Measurements from ENCODE around the gene NDST4. TPM values are rescaled to one million over a fixed set of nuclear protein-coding genes. Genes with fewer than 3 reads are reported as not detected.

NDST4 gene
- total RNA-seq, 1 experiment from 2014 or later, result not detected

DNA sequence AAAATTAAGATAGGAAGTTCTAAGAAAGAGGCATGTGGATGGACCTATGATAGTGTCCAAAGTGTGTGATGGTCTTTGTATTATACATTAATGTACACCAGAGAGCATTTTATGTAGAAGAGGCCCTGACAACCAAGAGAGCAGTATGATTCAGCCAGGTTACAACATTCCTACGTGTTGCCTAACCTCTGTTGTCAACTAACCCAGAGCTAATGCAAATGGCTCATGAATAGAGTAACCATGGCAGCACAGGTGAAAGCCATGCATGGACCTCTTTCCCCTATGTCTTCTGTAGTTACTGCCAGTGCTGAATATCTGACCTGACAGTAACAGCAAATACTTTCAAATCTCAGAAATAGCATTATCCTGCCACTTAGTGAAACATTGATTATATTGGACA lies 255.6 kb downstream of the NDST4 start:
- Histone ChIP-seq H3K4me3 (ENCODE audit: low read length) (no peak overlapping the region), H3K79me2 (ENCODE audit: low read length) (no peaks in the 10 kb centered on the region), H4K20me1 (ENCODE audit: low read length) (no peaks in the 10 kb centered on the region), H3K9me2 (replicated peaks; ENCODE audit: low read length) (no peaks in the 10 kb centered on the region), H3K4me1 (ENCODE audit: insufficient read depth, low read length) (no peaks in the 10 kb centered on the region), H3K27me3 (ENCODE audit: low read length) (no peaks in the 10 kb centered on the region), H3K36me3 (ENCODE audit: low read depth, low read length) (no peaks in the 10 kb centered on the region), H3K4me2 (ENCODE audit: low read length) (no peak overlapping the region), H3K9me3 (ENCODE audit: low read length) (no peaks in the 10 kb centered on the region), H3K27ac (ENCODE audit: low read length) (no peak overlapping the region), H2AFZ (ENCODE audit: low read length) (no peak overlapping the region), H3F3A (ENCODE audit: low read length, unreplicated experiment) (no peaks in the 10 kb centered on the region), H3K9ac (ENCODE audit: low read length) (no peak overlapping the region)
- DNase-seq (no peak), ATAC-seq (no peak)
- ChIA-PET CTCF (no interaction called here), POLR2A (ENCODE audit: unreplicated experiment) (no interaction called here)
- TF ChIP-seq EZH2phosphoT487 (IDR thresholded peaks at IDR 0.05; ENCODE audit: borderline replicate concordance, low read length) (no peak), EZH2 (IDR thresholded peaks at IDR 0.05; ENCODE audit: low read length, unreplicated experiment) (no peak)
- TF ChIP-seq, protein P1, sequence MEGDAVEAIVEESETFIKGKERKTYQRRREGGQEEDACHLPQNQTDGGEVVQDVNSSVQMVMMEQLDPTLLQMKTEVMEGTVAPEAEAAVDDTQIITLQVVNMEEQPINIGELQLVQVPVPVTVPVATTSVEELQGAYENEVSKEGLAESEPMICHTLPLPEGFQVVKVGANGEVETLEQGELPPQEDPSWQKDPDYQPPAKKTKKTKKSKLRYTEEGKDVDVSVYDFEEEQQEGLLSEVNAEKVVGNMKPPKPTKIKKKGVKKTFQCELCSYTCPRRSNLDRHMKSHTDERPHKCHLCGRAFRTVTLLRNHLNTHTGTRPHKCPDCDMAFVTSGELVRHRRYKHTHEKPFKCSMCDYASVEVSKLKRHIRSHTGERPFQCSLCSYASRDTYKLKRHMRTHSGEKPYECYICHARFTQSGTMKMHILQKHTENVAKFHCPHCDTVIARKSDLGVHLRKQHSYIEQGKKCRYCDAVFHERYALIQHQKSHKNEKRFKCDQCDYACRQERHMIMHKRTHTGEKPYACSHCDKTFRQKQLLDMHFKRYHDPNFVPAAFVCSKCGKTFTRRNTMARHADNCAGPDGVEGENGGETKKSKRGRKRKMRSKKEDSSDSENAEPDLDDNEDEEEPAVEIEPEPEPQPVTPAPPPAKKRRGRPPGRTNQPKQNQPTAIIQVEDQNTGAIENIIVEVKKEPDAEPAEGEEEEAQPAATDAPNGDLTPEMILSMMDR (conservative IDR thresholded peaks at IDR 0.05; ENCODE audit: low read depth, low read length), result no peak
- BruUV-seq (replicated peaks), result no TSS peak
- intact Hi-C loops (cut with micrococcal nuclease), result no loop called here

DNA sequence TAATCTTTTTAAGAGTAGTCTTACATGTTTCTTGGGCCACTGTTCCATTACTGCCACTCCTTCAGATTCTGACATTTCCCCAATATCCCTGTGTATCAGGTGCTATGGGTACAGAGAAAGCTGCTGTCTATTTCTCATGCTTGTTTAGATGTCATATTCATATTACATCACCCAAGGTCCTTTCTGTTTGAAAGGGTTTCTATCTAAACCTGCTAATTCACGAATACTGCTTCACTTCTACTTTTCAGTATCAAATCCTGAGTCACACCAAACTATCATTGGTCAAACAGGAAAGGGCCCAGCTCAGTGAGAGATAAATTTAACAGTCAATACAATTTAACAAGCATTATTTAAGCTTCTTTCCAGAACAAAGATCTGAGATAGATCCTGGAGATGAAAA lies 273.4 kb downstream of the NDST4 start:
- Histone ChIP-seq H4K20me1 (ENCODE audit: low read length) (no peaks in the 10 kb centered on the region), H3K4me3 (ENCODE audit: low read length) (no peak overlapping the region), H3K9me2 (replicated peaks; ENCODE audit: low read length) (no peaks in the 10 kb centered on the region), H3K4me1 (ENCODE audit: insufficient read depth, low read length) (no peaks in the 10 kb centered on the region), H3K27me3 (ENCODE audit: low read length) (no peaks in the 10 kb centered on the region), H3K79me2 (ENCODE audit: low read length) (no peaks in the 10 kb centered on the region), H2AFZ (ENCODE audit: low read length) (no peak overlapping the region), H3K9ac (ENCODE audit: low read length) (no peak overlapping the region), H3K36me3 (ENCODE audit: low read depth, low read length) (no peaks in the 10 kb centered on the region), H3K27ac (ENCODE audit: low read length) (no peak overlapping the region), H3F3A (ENCODE audit: low read length, unreplicated experiment) (no peaks in the 10 kb centered on the region), H3K4me2 (ENCODE audit: low read length) (no peak overlapping the region), H3K9me3 (ENCODE audit: low read length) (no peaks in the 10 kb centered on the region)
- ATAC-seq, result no peak
- intact Hi-C loops (cut with micrococcal nuclease), result no loop called here
- TF ChIP-seq, protein P1 (conservative IDR thresholded peaks at IDR 0.05; ENCODE audit: low read depth, low read length), result no peak
- TF ChIP-seq EZH2phosphoT487 (IDR thresholded peaks at IDR 0.05; ENCODE audit: borderline replicate concordance, low read length) (no peak), EZH2 (IDR thresholded peaks at IDR 0.05; ENCODE audit: low read length, unreplicated experiment) (no peak)
- DNase-seq, result no peak
- ChIA-PET POLR2A (ENCODE audit: unreplicated experiment) (no interaction called here), CTCF (no interaction called here)
- BruUV-seq (replicated peaks), result no TSS peak

DNA sequence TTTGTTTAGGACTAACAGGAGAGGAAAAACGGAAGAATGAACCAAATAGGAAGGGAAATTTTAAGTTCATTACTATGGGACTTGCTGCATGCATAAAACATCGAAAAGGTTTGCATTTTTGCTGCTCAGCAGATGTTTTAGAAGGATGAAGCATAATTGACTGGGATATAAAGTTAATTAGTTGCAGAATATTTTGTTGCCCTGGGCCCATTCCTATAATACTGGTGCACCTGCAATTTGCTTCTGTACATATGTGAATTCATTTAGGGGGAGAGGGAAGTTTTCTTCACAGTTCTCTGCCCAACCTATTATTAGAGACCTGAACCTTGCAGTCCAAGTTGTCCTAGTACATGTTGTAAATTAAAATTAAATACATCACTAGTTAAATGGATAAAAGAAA lies 282.8 kb downstream of the NDST4 start:
- no peak overlapping the region for H3K9ac ChIP-seq (ENCODE audit: low read length)
- no peak overlapping the region for H3K27ac ChIP-seq (ENCODE audit: low read length)
- ATAC-seq, result no peak
- no peaks in the 10 kb centered on the region for H4K20me1 ChIP-seq (ENCODE audit: low read length)
- no peak overlapping the region for H3K4me3 ChIP-seq (ENCODE audit: low read length)
- H3K4me2 ChIP-seq (ENCODE audit: low read length), result no peak overlapping the region
- TF ChIP-seq, protein P1 (conservative IDR thresholded peaks at IDR 0.05; ENCODE audit: low read depth, low read length), result no peak
- TF ChIP-seq EZH2phosphoT487 (IDR thresholded peaks at IDR 0.05; ENCODE audit: borderline replicate concordance, low read length) (no peak), EZH2 (IDR thresholded peaks at IDR 0.05; ENCODE audit: low read length, unreplicated experiment) (no peak)
- POLR2A ChIA-PET (ENCODE audit: unreplicated experiment), result no interaction called here
- H3K27me3 ChIP-seq (ENCODE audit: low read length), result no peaks in the 10 kb centered on the region
- H2AFZ ChIP-seq (ENCODE audit: low read length), result no peak overlapping the region
- BruUV-seq (replicated peaks), result no TSS peak
- CTCF ChIA-PET, result no interaction called here
- intact Hi-C loops (cut with micrococcal nuclease), result no loop called here
- H3K9me3 ChIP-seq (ENCODE audit: low read length), result no peaks in the 10 kb centered on the region
- no peaks in the 10 kb centered on the region for H3K79me2 ChIP-seq (ENCODE audit: low read length)
- no peaks in the 10 kb centered on the region for H3K36me3 ChIP-seq (ENCODE audit: low read depth, low read length)
- no peaks in the 10 kb centered on the region for H3K9me2 ChIP-seq (replicated peaks; ENCODE audit: low read length)
- no peak for DNase-seq
- H3F3A ChIP-seq (ENCODE audit: low read length, unreplicated experiment), result no peaks in the 10 kb centered on the region
- no peaks in the 10 kb centered on the region for H3K4me1 ChIP-seq (ENCODE audit: insufficient read depth, low read length)

All from PC-3 (cell line).